Measurements from ENCODE around the gene DOCK2.

DOCK2 gene

GRCh38 chr5:169688106-169688505, 51.0 kb downstream of the DOCK2 start:
- no peak for DNase-seq (ENCODE audit: low spot score)

DNA sequence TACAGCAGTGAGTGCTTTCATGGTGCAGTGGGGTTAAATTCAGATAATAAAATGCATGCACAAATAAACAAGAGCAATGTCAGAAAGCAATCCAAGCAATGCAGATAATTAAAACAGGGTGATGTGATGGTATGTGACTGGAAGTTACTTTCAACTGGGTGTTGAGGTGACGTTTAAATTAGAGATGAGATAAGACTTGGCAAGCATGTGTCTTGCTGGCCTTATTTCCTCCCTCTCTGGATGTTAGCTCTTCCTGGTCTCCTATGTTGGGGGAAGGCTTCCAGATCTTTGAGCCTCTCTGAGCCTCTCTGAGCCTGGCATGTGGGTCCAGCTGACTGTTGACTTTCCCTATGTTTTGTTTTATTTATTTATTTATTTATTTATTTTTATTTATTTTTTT, 54.4 kb downstream of the DOCK2 start:
- no peak for DNase-seq (ENCODE audit: low spot score)

GRCh38 chr5:169694091-169694625, 57.1 kb downstream of the DOCK2 start:
- no peak for DNase-seq (ENCODE audit: low spot score)

GRCh38 chr5:169695025-169695625, 58.0 kb downstream of the DOCK2 start:
- no peak for DNase-seq (ENCODE audit: low spot score)

- peak; percentile 5 for DNase-seq (ENCODE audit: low spot score)
These were observed 58.9 kb downstream of the DOCK2 start for GRCh38 chr5:169695919-169696490.

- DNase-seq (ENCODE audit: low spot score): no peak
These were observed 59.8 kb downstream of the DOCK2 start for GRCh38 chr5:169696621-169697510.

GRCh38 chr5:169697511-169697890, 60.4 kb downstream of the DOCK2 start:
- DNase-seq (ENCODE audit: low spot score): no peak

- DNase-seq (ENCODE audit: low spot score): no peak
These were observed 60.9 kb downstream of the DOCK2 start for GRCh38 chr5:169697976-169698375.

GRCh38 chr5:169700611-169701010, 63.5 kb downstream of the DOCK2 start:
- no peak for DNase-seq (ENCODE audit: low spot score)

GRCh38 chr5:169701910-169702451, 64.9 kb downstream of the DOCK2 start:
- DNase-seq (ENCODE audit: low spot score): no peak

- DNase-seq (ENCODE audit: low spot score): no peak
These were observed 65.8 kb downstream of the DOCK2 start for GRCh38 chr5:169702693-169703481.

GRCh38 chr5:169703813-169704212, 66.7 kb downstream of the DOCK2 start:
- DNase-seq (ENCODE audit: low spot score): no peak

DNA sequence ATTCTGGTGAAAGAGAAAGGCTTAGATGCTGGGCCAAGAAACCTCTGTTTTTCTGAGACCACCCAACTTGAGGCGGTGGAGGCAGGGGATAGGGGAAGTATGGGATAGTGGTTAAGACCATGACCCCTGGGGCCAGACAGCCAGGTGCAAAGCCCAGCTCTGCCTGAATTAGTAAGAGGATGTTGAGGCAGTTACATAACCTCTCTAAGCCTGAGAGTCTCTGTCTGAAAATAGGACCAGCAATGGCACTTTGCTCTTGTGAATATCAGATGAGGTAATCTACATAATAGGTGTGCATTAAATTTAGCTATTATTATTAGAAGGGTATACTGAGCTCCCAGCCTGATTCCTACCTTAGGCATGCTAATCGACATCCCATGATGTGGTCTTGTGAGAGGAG, 68.2 kb downstream of the DOCK2 start:
- DNase-seq (ENCODE audit: low spot score): no peak

GRCh38 chr5:169706071-169706470, 69.0 kb downstream of the DOCK2 start:
- DNase-seq (ENCODE audit: low spot score): no peak

DNA sequence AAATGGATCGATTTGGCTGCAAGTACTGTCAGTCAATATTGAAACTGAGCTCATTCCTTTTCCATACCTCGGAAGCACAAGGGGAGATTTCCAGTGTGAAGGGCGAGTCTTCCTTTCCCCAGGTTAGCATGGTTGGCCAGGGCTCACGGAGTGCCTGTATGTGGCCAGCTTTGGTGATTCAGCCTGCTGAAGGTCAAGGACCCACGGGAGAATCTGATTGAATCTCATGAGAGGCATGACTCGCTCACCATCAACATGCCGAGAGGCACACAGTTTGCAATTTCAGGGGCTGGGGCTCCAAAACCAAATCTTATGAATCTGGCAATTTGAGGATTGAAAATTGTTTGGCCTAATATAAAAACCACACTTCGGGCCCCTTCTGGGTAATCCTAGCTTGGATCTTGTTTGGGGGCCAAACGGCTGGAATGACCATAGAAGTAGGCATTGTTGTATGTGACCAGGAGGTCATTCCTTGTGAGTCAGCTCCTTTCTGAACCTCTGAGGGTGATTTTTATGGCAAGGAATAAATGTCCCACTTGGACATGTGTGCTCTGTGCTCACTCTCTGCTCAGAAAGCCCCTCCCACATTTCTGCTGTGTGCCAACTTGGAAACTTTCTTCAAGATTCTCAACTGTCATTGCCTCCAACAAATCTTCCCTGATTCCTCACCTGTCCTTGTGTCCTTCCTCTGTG, 69.8 kb downstream of the DOCK2 start:
- DNase-seq (ENCODE audit: low spot score): no peak

GRCh38 chr5:169707686-169708085, 70.6 kb downstream of the DOCK2 start:
- no peak for DNase-seq (ENCODE audit: low spot score)

- DNase-seq (ENCODE audit: low spot score): no peak
These were observed 73.6 kb downstream of the DOCK2 start for GRCh38 chr5:169710675-169711074.

- no peak for DNase-seq (ENCODE audit: low spot score)
These were observed 74.6 kb downstream of the DOCK2 start for GRCh38 chr5:169711551-169712225.

- DNase-seq (ENCODE audit: low spot score): no peak
These were observed 75.4 kb downstream of the DOCK2 start for GRCh38 chr5:169712428-169712827.

GRCh38 chr5:169716287-169716686, 79.2 kb downstream of the DOCK2 start:
- no peak for DNase-seq (ENCODE audit: low spot score)

- DNase-seq (ENCODE audit: low spot score): no peak
These were observed 80.2 kb downstream of the DOCK2 start for GRCh38 chr5:169717288-169717687.
